ENCODE measurements around the gene BMPER.

- TF ChIP-seq POLR2A (IDR thresholded peaks at IDR 0.05; ENCODE audit: low read depth, low read length) (no peak), POLR2AphosphoS5 (IDR thresholded peaks at IDR 0.05; ENCODE audit: low read depth, low read length) (no peak)
These were observed 74.5 kb downstream of the BMPER start for GRCh38 chr7:33979807-33980355.

All from GM12892 (cell line).